HG02588 (cell line): ENCODE data around the gene DHRS12.

Source experiments
- ATAC-seq: cut with Tn5 transposase; IDR thresholded peaks from one replicate; pipeline ENCODE4 v1.9.1; 2021; ENCODE audit warnings: mild to moderate bottlenecking, moderate library complexity; ENCODE audit not compliant: unreplicated experiment

DHRS12 gene

DNA sequence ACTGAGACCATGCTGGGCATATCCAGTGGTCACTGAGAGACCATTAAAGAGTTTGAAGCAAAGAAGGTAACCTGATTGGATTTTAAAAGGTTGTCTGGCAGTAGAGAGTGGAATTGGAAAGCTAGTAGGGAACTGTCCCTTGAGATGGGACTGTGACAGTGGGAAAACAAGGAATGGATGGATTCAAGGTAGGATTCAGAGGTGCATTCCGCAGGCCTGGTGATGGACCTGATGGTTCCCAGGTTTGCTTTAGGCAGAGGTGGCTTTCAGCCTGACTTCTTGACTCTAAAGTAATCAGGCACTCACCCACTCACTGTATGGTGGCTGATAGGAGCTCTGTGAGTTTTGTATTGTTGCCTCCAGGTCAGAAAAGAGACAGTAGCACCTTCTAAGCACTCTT, 73.0 kb downstream of the DHRS12 start:
- no peak for ATAC-seq

GRCh38 chr13:51729866-51730553, 74.0 kb downstream of the DHRS12 start:
- ATAC-seq, result no peak

- ATAC-seq, result no peak
Observed at GRCh38 chr13:51728972-51729371, 75.0 kb downstream of the DHRS12 start.

- ATAC-seq, result no peak
Observed at GRCh38 chr13:51728275-51728673, 75.7 kb downstream of the DHRS12 start.

DNA sequence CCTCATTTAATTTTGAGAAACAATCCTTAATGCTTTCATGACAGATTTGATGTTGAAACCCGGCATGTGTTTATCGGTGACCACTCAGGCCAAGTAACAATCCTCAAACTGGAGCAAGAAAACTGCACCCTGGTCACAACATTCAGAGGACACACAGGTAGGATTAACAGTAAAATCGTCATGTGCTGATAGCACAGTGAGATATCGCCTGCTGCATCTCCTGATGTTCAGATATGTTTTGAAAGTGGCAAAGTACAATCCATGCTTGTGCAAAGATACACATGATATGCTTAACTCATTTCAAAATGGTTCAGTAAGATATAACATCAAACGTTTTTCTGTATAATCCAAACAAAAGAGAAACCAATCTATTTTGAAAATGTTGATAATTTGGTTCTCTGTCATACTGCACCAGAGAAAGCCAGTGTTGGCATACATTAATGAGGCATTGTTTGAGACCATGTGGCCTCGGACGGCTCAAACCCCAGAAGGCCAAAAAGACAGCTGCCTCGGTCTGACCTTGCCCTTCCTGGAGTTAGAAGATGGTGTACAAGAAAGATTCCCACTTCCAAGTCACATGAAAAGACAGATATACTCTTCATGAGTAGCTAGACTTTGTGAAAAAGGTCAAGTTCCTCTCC, 76.2 kb downstream of the DHRS12 start:
- ATAC-seq, result no peak

DNA sequence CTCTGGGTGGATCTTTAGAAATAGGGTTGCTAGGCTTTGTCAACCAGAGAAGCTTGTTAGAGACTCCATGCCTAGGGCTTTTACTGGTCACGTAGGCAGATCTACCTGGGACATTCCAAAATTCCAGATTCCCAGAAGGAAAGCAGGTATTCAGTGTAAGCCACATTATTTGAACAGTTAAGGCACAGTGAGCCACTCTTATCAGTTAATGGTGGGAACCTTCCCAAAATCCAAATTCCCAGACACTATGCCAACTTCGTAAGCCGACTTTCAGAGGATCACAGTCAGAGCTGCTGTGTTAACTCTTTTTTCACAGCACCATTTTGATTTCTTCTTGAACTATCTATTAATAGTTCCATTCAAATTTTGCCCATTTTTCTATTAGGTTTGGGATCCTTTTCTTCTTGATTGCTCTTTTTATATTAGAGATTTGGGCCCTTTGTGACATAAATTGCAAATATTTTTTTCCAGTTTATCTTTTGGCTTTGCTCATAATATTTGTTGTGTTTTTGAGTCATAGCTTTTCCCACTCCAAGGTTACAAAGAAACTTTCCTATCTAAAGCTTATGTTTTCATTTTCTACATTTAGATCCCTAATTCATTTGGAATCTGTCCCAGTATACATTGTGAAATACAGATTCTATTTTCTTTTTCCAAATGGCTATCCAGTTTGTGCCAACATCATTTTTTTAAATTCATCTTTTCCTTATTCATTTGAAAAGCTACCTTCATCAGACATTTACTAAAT, 77.3 kb downstream of the DHRS12 start:
- ATAC-seq, result no peak

- ATAC-seq, result no peak
Observed at GRCh38 chr13:51724721-51725120, 79.2 kb downstream of the DHRS12 start.

DNA sequence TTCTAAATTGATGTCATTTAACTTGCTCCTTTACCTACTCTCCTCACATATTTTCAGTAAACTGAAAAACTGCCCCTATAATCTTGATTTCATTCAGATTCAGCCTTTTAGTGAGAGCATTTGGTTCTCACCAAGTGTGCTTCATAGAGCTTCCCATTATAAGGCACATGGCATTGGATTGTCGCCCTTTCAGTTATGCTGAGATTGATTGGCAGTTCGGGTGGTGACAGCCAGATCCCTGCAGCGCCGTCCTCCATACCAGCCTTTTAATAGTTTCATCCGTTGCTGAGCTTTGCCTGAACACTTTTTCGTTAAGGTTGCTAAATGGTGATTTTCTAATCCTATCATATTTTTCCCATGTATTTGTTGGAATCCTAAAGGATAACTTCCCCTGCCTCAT, 80.4 kb downstream of the DHRS12 start:
- no peak for ATAC-seq

DNA sequence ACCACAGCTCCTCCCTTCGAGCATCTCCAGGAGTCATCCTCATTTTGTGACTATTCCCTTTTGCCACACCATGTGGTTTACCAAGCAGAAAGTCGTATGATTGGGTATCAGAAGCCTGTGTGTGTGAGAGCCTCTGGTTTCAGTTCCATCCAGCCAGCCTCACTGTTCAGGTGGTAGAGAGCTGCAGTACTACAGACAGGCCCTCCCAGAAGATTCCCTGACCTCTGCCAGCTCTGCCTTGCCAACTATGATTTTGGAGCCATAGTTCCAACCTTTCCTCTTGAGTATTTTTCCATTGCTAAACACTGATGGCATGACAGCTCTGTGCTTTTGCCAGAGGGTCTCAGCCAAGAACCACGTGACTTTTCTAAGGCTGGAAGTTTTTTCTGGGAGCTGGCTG, 82.5 kb downstream of the DHRS12 start:
- peak; percentile 88 for ATAC-seq

- ATAC-seq, result no peak
Observed at GRCh38 chr13:51719394-51719793, 84.6 kb downstream of the DHRS12 start.
